Endodermal cell (in vitro differentiated cells): Measurements from ENCODE around the gene POLR1B. TPM values are rescaled to one million over a fixed set of nuclear protein-coding genes. Genes with fewer than 3 reads are reported as not detected.

Experiments
- DNase-seq: peaks from one replicate; pipeline ENCODE4 v3.0.0-alpha.2; 2017
- H3K27ac ChIP-seq: 2 replicates; pipeline ENCODE4 v1.5.1; 2013; ENCODE audit warnings: mild to moderate bottlenecking, low read depth, low read length, moderate library complexity
- H3K27me3 ChIP-seq: 2 replicates; pipeline ENCODE4 v1.6.1; 2013; ENCODE audit warnings: mild to moderate bottlenecking, low read length, moderate library complexity; ENCODE audit not compliant: insufficient read depth, control insufficient read depth, poor library complexity, severe bottlenecking
- H3K36me3 ChIP-seq: 2 replicates; pipeline ENCODE4 v1.7.0; 2013; ENCODE audit warnings: mild to moderate bottlenecking, low read length, moderate library complexity; ENCODE audit not compliant: control insufficient read depth, insufficient read depth
- H3K4me1 ChIP-seq: one replicate; pipeline ENCODE4 v1.7.0; 2013; ENCODE audit warnings: low read length; ENCODE audit not compliant: control insufficient read depth, insufficient read depth
- H3K4me3 ChIP-seq: 2 replicates; pipeline ENCODE4 v1.5.1; 2013; ENCODE audit warnings: mild to moderate bottlenecking, low read length, moderate library complexity
- H3K9ac ChIP-seq: 2 replicates; pipeline ENCODE4 v1.6.1; 2013; ENCODE audit warnings: mild to moderate bottlenecking, low read length, moderate library complexity; ENCODE audit not compliant: poor library complexity, severe bottlenecking; ENCODE audit errors: extremely low read depth
- H3K9me3 ChIP-seq: 2 replicates; pipeline ENCODE4 v1.6.1; 2013; ENCODE audit warnings: mild to moderate bottlenecking, low read length, moderate library complexity; ENCODE audit not compliant: control insufficient read depth
- H3K27ac Mint-ChIP-seq: 2 replicates; pipeline ENCODE4 v1.8.0; 2020; ENCODE audit warnings: mixed read lengths
- H3K27me3 Mint-ChIP-seq: 2 replicates; pipeline ENCODE4 v1.8.0; 2021; ENCODE audit warnings: mild to moderate bottlenecking, mixed read lengths; ENCODE audit not compliant: insufficient read depth
- H3K36me3 Mint-ChIP-seq: 2 replicates; pipeline ENCODE4 v1.8.0; 2020; ENCODE audit warnings: low read depth, mixed read lengths
- H3K4me1 Mint-ChIP-seq: 2 replicates; pipeline ENCODE4 v1.8.0; 2020; ENCODE audit warnings: mixed read lengths
- H3K4me3 Mint-ChIP-seq: 2 replicates; pipeline ENCODE4 v1.8.0; 2020; ENCODE audit warnings: mild to moderate bottlenecking, moderate library complexity, mixed read lengths
- H3K9me3 Mint-ChIP-seq: 2 replicates; pipeline ENCODE4 v1.8.0; 2020; ENCODE audit warnings: mild to moderate bottlenecking, mixed read lengths
- WGBS, 2 experiments: methylation state at CpG; one replicate each; pipeline versions ENCODE4 v1.1.5 to v1.1.7; 2013; ENCODE audit warnings: missing lambda C conversion rate in 2 of 2, mixed read lengths in 1 of 2; ENCODE audit not compliant: insufficient coverage in 1 of 2, insufficient read length in 1 of 2; 5-methylcytosine and 5-hydroxymethylcytosine counted together
- total RNA-seq, 2 donors: library from RNA; stranded (reverse); fragmentation: NEBNext Ultra II Directional in 1 of 2; extraction: Animal tissue kit (Norgen Biotek cat#: 25700) in 1 of 2; gene quantifications; 2 replicates in 1 of 2; 3 replicates in 1 of 2; pipeline ENCODE4 v1.2.1, GENCODE V29; 2021
- TF ChIP-seq, protein P1 (sequence below): fragments of 200-600 bp; sonication (generic); conservative IDR thresholded peaks from 2 replicates; pipeline ENCODE4 v1.5.0; 2021; ENCODE audit warnings: antibody characterized with exemption, mild to moderate bottlenecking

POLR1B gene
- total RNA-seq, 2 donors from 2014 or later = 25.6 to 31.9 TPM

DNA sequence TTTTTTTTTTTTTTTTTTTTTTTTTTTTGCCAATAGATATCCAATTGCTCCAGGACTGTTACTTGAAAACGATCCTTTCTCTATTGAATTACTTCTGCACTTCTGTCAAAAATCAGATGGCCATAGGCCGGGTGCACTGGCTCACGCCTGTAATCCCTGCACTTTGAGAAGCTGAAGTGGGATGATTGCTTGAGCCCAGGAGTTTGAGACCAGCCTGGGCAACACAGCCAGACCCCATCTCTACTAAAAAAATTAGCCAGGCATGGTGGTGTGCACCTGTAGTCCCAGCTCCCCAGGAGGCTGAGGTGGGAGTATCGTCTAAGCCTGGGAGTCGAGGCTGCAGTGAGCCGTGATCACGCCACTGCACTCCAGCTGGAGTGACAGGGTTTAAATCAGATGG is 37.8 kb downstream of the POLR1B start:
- Mint-ChIP-seq H3K27me3 (no peaks in the 10 kb centered on the region), H3K9me3 (no peaks in the 10 kb centered on the region), H3K27ac (no peak overlapping the region), H3K4me3 (no peak overlapping the region), H3K4me1 (peaks cover 9% of the 10 kb centered on the region), H3K36me3 (peaks cover 11% of the 10 kb centered on the region)
- Histone ChIP-seq H3K4me3 (no peak overlapping the region), H3K9me3 (no peaks in the 10 kb centered on the region), H3K27me3 (no peaks in the 10 kb centered on the region), H3K36me3 (peaks cover 17% of the 10 kb centered on the region), H3K27ac (no peak overlapping the region), H3K9ac (no peak overlapping the region), H3K4me1 (no peaks in the 10 kb centered on the region)
- WGBS, 2 experiments = 94 to 95% methylated on average over 4 to 7 of the region's 7 CpGs
- no peak for DNase-seq
- TF ChIP-seq, protein P1, sequence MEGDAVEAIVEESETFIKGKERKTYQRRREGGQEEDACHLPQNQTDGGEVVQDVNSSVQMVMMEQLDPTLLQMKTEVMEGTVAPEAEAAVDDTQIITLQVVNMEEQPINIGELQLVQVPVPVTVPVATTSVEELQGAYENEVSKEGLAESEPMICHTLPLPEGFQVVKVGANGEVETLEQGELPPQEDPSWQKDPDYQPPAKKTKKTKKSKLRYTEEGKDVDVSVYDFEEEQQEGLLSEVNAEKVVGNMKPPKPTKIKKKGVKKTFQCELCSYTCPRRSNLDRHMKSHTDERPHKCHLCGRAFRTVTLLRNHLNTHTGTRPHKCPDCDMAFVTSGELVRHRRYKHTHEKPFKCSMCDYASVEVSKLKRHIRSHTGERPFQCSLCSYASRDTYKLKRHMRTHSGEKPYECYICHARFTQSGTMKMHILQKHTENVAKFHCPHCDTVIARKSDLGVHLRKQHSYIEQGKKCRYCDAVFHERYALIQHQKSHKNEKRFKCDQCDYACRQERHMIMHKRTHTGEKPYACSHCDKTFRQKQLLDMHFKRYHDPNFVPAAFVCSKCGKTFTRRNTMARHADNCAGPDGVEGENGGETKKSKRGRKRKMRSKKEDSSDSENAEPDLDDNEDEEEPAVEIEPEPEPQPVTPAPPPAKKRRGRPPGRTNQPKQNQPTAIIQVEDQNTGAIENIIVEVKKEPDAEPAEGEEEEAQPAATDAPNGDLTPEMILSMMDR = no peak

DNA sequence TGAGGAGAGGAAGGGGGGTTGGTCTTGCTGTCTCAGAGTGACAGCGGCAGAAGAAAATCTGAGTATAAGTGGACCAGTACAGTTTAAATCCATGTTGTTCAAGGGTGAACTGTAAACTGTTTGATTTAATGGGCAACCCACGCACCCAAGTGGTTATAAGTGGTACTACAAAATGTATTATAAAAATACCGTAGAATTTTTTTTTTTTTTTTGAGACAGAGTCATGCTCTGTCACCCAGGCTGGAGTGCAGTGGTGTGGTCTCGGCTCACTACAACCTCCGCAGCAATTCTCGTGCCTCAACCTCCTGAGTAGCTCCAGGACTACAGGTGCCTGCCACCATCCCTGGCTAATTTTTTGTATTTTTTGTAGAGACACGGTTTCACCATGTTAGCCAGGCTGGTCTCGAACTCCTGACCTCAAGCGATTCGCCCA is 40.1 kb downstream of the POLR1B start:
- H3K9ac ChIP-seq = no peak overlapping the region

DNA sequence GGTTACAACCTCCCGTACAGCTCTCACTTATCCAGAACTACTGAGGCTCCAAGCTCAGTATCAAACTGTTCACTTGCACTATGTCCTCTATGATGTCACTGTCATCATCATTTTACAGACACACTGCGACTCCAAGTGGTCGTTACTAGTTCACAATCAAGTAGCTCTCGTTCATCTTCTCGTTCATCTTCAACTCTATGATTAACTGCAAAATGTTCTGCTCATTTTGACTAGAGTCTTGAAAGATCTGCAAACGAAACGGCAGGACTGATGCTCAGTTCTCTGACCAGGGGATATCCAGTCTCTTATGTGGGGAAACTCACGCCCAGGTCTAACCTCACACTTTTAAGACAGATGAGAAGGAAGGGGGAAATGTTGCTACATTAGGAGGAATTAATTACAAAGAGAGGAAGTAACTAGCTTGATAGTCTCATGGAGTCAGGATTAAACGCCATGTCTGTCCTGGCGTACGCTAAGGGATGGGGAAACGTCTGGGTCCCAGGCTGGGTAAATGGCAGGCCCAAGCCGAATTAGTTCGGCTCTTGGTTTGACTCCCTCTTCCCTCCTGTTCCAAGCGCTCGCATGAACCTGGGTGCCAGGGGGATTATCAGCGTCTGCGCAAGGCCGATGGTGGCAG is 41.4 kb downstream of the POLR1B start:
- Mint-ChIP-seq H3K4me3 (peak overlapping the region; percentile 91), H3K27me3 (no peaks in the 10 kb centered on the region), H3K27ac (peak overlapping the region; percentile 99), H3K9me3 (no peaks in the 10 kb centered on the region), H3K4me1 (peaks cover 13% of the 10 kb centered on the region), H3K36me3 (peaks cover 21% of the 10 kb centered on the region)
- H3K4me1 ChIP-seq = no peaks in the 10 kb centered on the region
- H3K27me3 ChIP-seq = no peaks in the 10 kb centered on the region
- no peak for DNase-seq
- no peaks in the 10 kb centered on the region for H3K9me3 ChIP-seq
- H3K36me3 ChIP-seq = peaks cover 20% of the 10 kb centered on the region
- H3K9ac ChIP-seq = peak overlapping the region; percentile 88
- TF ChIP-seq, protein P1 = no peak
- H3K27ac ChIP-seq = peak overlapping the region; percentile 84
- peak overlapping the region; percentile 92 for H3K4me3 ChIP-seq
- WGBS, 2 experiments = 41 to 44% methylated on average over 17 to 19 of the region's 19 CpGs

More for the DNA sequence above, 40.1 kb downstream of the POLR1B start:
- Mint-ChIP-seq H3K4me3 (peak overlapping the region; percentile 26), H3K4me1 (peaks cover 13% of the 10 kb centered on the region), H3K27me3 (no peaks in the 10 kb centered on the region), H3K36me3 (peaks cover 11% of the 10 kb centered on the region), H3K9me3 (no peaks in the 10 kb centered on the region), H3K27ac (no peak overlapping the region)
- 77 to 80% methylated on average over 9 to 10 of the region's 10 CpGs for WGBS, 2 experiments
- TF ChIP-seq, protein P1 = peak; percentile 70
- no peaks in the 10 kb centered on the region for H3K9me3 ChIP-seq
- no peak overlapping the region for H3K27ac ChIP-seq
- H3K36me3 ChIP-seq = peaks cover 12% of the 10 kb centered on the region
- H3K4me1 ChIP-seq = no peaks in the 10 kb centered on the region
- no peak overlapping the region for H3K4me3 ChIP-seq
- no peaks in the 10 kb centered on the region for H3K27me3 ChIP-seq
- no peak for DNase-seq
